ENCODE measurements around the gene APPBP2. TPM values are rescaled to one million over a fixed set of nuclear protein-coding genes. Genes with fewer than 3 reads are reported as not detected.
"Not testable (repeated sequence)": the region's sequence is repeated elsewhere in the genome, so short reads cannot be mapped to it uniquely, and the experiment has no call there.

The APPBP2 gene
- total RNA-seq, 3 donors from 2014 or later (not counting 1 experiment from before 2014, with no cell fraction given), result 18.2 to 23.2 (median 23.0) TPM

DNA sequence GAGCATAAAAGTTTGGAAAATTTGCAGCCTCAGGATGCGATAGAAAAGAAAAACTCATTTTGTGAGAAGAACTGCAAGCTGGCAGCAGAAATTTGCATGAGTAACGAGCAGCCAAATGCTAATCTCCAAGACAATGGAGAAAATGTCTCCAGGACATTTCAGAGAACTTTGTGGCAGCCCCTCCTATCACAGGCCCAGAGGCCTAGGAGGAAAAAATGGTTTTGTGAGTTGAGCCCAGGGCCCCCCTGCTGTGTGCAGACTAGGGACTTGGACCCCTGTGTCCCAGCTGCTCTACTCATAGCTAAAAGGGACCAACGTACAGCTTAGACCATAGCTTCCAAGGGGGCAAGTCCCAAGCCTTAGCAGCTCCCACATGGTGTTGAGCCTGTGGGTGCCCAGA, 34.3 kb downstream of the APPBP2 start:
- Mint-ChIP-seq H3K27me3 (ENCODE audit: low read depth in 2 of 2) (no peaks in the 10 kb centered on the region), H3K4me1 (no peaks in the 10 kb centered on the region), H3K4me3 (no peak overlapping the region), H3K27ac (no peak overlapping the region), H3K36me3 (peaks cover 10% of the 10 kb centered on the region), H3K9me3 (peaks cover 0 to 2% of the 10 kb centered on the region in 2 donors)
- intact Hi-C loops (cut with micrococcal nuclease), result no loop called here
- Histone ChIP-seq H3K4me1 (ENCODE audit: control insufficient read depth, insufficient read depth, low read length) (no peaks in the 10 kb centered on the region), H3K9me3 (ENCODE audit: control insufficient read depth, insufficient read depth, low read length) (peaks cover 9% of the 10 kb centered on the region), H3K27me3 (ENCODE audit: control insufficient read depth, insufficient read depth, low read length) (no peaks in the 10 kb centered on the region), H3K4me3 (ENCODE audit: low read length) (no peak overlapping the region), H3K27ac (ENCODE audit: low read length) (no peak overlapping the region), H3K36me3 (ENCODE audit: control insufficient read depth, insufficient read depth, low read length) (peaks cover 36% of the 10 kb centered on the region)
- ATAC-seq, result no peak
- TF ChIP-seq CTCF (IDR thresholded peaks at IDR 0.05), result no peak
- no peak for DNase-seq
- WGBS (ENCODE audit: insufficient coverage), result 99% methylated on average over 3 of the region's 3 CpGs

DNA sequence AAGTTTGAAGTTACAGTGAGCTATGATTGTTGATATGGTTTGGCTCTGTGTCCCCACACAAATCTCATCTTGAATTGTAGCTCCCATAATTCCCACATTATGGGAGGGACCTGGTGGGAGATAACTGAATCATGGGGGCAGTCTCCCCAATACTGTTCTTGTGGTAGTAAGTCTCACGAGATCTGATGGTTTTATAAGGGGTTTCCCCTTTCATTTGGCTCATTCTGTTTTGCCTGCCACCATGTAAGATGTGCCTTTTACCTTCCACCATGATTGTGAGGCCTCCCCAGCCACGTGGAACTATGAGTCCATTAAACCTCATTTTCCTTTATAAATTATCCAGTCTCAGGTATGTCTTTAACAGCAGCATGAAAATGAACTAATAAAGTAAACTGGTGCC, 35.4 kb downstream of the APPBP2 start:
- H3K4me3 Mint-ChIP-seq; H3K27ac ChIP-seq (ENCODE audit: low read length); H3K36me3 Mint-ChIP-seq; H3K4me1 ChIP-seq (ENCODE audit: control insufficient read depth, insufficient read depth, low read length); H3K27ac Mint-ChIP-seq; H3K9me3 ChIP-seq (ENCODE audit: control insufficient read depth, insufficient read depth, low read length); H3K4me1 Mint-ChIP-seq; DNase-seq; H3K27me3 Mint-ChIP-seq (ENCODE audit: low read depth in 2 of 2); H3K27me3 ChIP-seq (ENCODE audit: control insufficient read depth, insufficient read depth, low read length); ATAC-seq; H3K9me3 Mint-ChIP-seq; H3K4me3 ChIP-seq (ENCODE audit: low read length); intact Hi-C loops (cut with micrococcal nuclease): not testable (repeated sequence)
- H3K36me3 ChIP-seq (ENCODE audit: control insufficient read depth, insufficient read depth, low read length), result peaks cover 30% of the 10 kb centered on the region
- 100% methylated on average over 2 of the region's 2 CpGs for WGBS (ENCODE audit: insufficient coverage)

DNA sequence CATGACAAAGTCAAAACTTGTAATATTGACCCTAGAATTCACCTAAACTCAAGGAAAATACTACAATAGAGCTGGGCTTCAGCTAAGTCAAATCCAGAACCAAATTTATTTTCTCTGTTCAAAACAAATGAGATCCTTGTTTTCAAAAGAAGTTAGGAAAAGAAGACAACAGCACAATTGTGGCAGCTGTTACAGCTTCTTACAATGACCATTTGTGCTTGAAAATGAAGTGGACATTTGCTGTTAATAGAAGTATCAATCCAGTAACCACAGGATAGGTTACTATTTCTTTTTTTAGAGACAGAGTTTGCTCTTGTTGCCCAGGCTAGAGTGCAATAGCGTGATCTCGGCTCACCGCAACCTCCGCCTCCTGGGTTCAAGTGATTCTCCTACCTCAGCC, 44.4 kb downstream of the APPBP2 start:
- no peak for TF ChIP-seq CTCF (IDR thresholded peaks at IDR 0.05)

DNA sequence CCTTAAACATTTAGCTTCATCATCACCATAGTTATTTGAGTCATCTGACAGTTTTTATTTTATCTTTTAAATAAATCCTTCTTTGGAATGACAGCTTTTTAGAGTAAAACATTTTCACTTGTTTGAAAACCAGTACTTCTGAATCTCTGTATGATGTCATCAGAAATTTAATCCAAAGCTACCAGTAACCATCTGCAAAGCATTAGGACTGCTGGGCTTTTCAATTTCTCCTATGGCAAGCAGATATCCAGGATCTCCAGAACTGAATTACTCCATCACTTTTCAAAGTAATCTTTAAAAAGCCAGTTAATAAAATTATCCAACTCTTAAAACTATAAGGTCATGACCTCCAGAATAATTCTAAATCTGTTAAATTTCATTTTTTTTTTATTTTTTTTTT, 52.3 kb downstream of the APPBP2 start:
- Histone ChIP-seq H3K27ac (ENCODE audit: low read length) (no peak overlapping the region), H3K9me3 (ENCODE audit: control insufficient read depth, insufficient read depth, low read length) (no peaks in the 10 kb centered on the region), H3K27me3 (ENCODE audit: control insufficient read depth, insufficient read depth, low read length) (no peaks in the 10 kb centered on the region), H3K4me3 (ENCODE audit: low read length) (no peak overlapping the region), H3K4me1 (ENCODE audit: control insufficient read depth, insufficient read depth, low read length) (no peaks in the 10 kb centered on the region), H3K36me3 (ENCODE audit: control insufficient read depth, insufficient read depth, low read length) (peaks cover 3% of the 10 kb centered on the region)
- Mint-ChIP-seq H3K9me3 (no peaks in the 10 kb centered on the region), H3K36me3 (peaks cover 7% of the 10 kb centered on the region), H3K27ac (no peak overlapping the region), H3K27me3 (ENCODE audit: low read depth in 2 of 2) (no peaks in the 10 kb centered on the region), H3K4me1 (peaks cover 6 to 7% of the 10 kb centered on the region in 2 donors), H3K4me3 (no peak overlapping the region)
- TF ChIP-seq CTCF (IDR thresholded peaks at IDR 0.05), result no peak
- ATAC-seq, result no peak
- intact Hi-C loops (cut with micrococcal nuclease), result no loop called here
- no peak for DNase-seq

More for the DNA sequence above, 44.4 kb downstream of the APPBP2 start:
- Histone ChIP-seq H3K27ac (ENCODE audit: low read length) (no peak overlapping the region), H3K4me1 (ENCODE audit: control insufficient read depth, insufficient read depth, low read length) (no peaks in the 10 kb centered on the region), H3K9me3 (ENCODE audit: control insufficient read depth, insufficient read depth, low read length) (no peaks in the 10 kb centered on the region), H3K4me3 (ENCODE audit: low read length) (no peak overlapping the region), H3K27me3 (ENCODE audit: control insufficient read depth, insufficient read depth, low read length) (no peaks in the 10 kb centered on the region), H3K36me3 (ENCODE audit: control insufficient read depth, insufficient read depth, low read length) (peaks cover 5% of the 10 kb centered on the region)
- no peaks in the 10 kb centered on the region for H3K27me3 Mint-ChIP-seq (ENCODE audit: low read depth in 2 of 2)
- no peaks in the 10 kb centered on the region for H3K36me3 Mint-ChIP-seq
- DNase-seq (no peak), ATAC-seq (no peak)
- H3K4me3 Mint-ChIP-seq, result no peak overlapping the region
- peaks cover 0 to 3% of the 10 kb centered on the region in 2 donors for H3K9me3 Mint-ChIP-seq
- intact Hi-C loops (cut with micrococcal nuclease), result no loop called here
- H3K27ac Mint-ChIP-seq, result no peak overlapping the region
- WGBS (ENCODE audit: insufficient coverage), result 100% methylated on average over 4 of the region's 4 CpGs
- no peaks in the 10 kb centered on the region for H3K4me1 Mint-ChIP-seq

All from natural killer cell (primary cell).